ENCODE results near the gene PEX14.

DNA sequence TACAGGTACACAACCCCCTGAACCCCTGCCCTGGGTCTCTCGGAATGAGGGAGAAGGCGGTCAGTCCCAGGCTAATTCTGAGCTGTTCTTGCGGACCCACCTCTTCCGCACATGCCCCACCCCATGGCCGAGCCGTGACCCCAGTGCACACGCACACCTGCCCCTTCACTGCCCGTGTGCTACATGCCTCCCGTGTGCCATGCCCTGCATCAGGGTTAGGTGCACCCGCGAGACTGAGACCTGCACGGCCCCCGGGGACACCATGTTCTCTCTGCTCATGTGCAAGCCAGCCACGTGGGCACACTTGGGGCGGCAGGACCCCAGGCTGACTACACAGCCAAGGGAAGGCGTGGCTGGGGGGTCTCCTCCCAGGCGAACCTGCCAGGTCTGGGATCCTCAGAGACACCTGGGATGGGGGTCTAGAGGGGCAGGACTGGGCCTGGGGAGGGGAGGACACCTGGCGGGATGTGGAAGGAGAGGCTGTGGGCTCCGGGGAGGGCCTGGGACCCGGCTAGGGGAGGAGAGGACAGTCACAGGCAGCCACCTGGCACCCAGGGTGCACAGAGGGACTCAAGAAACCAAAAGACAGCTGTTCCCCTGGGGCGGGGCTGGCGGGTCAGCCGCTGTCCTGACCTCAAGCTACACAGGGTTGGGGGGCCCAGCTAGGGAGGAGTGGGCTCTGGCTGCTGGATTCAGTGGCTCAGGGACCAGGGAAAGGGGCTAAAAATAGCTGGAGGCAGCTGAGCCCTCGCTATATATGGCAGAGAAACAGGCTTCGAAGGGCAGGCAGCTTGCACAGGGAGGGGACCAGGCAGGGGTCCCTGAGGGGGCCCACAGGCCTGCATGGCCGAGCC, 188.3 kb downstream of the PEX14 start:
- TF ChIP-seq CTCF (IDR thresholded peaks at IDR 0.05; ENCODE audit: poor library complexity), result no peak
- no peak for TF ChIP-seq EZH2 (IDR thresholded peaks at IDR 0.05; ENCODE audit: borderline replicate concordance)
- no peak for TF ChIP-seq EZH2phosphoT487 (IDR thresholded peaks at IDR 0.05; ENCODE audit: low read depth, severe bottlenecking, unreplicated experiment)

Measured in hepatocyte (in vitro differentiated cells).